NK-92 treated with Interleukin-12 subunit alpha and Interleukin-12 subunit beta, amount 100 ng/mL, for 24 hours (cell line): ENCODE data around the gene KLHL17.
"Not testable (repeated sequence)": the region's sequence is repeated elsewhere in the genome, so short reads cannot be mapped to it uniquely, and the experiment has no call there.

ENCODE experiments used
- DNase-seq: peaks from one replicate; lab custom pipeline; 2025; lab: John Stamatoyannopoulos, UW

KLHL17 gene

DNA sequence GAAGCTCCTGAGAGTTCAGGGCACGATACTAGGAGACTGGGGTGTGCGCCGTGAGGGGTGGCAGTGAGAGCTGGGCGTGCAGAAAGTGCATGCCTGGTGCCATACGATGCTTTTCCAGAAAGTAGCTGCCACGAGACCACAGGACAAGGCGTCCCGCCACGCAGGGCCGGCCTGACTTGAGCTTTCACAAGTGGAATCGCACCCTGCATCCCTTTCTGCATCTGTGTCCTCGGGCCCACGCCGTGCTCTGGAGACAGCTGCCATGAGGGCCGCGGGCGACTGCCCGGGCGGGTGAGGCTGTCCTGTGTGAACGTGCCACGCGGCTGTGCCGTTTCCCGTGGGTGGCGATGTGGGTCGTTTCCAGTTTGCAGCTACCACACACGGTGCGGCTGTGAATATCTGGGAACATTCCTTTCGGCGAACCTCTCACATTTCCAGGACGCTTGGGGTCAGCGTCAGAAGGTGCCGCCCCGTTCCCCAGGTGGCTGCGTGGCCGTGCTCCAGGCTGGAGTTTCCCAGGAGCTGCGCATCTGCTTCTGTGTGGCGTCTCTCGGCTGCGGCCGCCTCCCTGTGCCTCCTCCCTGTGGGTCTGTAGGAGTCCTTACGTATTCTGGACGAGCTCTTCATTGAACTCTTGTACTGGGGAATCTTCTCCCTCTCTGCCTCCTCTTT, 22.5 kb downstream of the KLHL17 start:
- no peak for DNase-seq

DNA sequence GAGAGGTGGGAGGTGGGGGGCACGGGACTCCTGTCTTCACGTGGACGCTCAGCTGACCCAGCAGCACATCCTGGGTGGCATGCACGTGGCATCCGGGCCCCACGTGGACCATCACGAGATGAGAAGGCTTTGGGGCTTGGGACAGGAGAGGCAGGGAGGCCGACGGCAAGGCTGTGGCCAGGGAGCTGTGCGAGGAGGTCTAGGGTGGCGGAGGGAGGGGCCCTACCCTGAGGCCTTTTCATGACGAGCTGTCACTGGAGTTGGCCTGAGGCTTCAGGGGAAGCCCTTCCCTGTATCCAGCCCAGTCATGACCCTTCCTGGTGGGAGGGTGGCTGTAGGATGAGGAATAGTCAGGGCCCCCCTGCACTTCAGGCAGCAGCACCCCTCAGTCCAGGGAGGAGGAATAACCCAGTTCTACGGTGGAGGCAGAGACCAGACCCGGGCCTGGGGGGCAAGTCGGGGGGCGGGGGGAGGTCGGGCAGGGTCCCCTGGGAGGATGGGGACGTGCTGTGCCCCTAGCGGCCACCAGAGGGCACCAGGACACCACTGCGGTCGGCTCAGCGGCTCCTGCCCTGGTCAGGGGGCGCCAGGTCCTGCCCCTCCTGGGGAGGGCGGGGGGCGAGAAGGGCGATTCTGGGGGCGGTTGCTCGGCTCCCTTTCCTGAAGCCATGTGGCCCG, 23.6 kb downstream of the KLHL17 start:
- peak; percentile 36 for DNase-seq

DNA sequence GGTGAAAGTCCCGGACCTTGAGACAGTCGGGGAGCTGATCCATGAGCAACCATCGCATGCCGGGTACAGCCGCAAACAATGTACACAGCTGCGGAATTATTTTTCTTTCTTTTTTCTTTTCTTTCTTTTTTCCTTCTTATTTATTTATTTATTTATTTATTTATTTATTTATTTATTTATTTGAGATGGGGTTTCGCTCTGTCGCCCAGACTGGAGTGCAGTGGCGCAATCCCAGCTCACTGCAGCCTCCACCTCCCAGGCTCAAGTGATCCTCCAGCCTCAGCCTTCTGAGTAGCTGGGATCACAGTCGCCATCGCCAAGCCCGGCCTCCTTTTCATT, 24.1 kb downstream of the KLHL17 start:
- DNase-seq: no peak

DNA sequence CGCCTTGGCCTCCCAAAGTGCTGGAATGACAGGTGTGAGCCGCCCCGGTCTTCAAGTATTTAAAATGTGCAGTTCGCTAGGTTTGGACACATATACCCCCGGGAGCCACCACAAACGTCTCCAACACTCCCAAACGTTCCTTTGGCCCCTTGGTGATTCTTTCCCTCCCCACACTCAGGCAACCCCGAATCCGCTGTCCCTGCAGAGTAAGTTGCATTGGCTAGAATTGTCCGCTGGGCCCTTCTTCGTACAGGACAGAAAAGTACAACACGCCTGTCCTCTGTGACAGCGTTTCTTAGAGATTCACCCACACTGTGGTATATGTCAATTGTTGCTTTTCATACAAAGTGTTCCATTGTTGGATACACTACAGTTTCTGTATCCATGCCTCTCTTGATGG, 24.7 kb downstream of the KLHL17 start:
- no peak for DNase-seq

DNA sequence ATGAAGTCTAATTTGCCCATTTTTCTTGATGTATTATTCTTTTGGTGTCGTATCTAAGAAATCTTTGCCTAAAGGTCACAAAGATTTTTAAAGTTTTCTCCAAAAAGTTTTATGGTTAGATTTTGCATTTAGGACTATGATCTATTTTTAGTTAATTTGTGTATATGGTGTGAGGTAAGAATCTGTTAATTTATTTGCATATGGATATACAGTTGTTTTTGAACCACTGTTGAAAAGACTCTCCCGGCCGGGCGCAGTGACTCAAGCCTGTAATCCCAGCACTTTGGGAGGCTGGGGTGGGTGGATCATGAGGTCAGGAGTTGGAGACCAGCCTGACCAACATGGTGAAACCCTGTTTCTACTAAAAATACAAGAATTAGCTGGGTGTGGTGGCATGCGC, 27.7 kb downstream of the KLHL17 start:
- DNase-seq: not testable (repeated sequence)

DNA sequence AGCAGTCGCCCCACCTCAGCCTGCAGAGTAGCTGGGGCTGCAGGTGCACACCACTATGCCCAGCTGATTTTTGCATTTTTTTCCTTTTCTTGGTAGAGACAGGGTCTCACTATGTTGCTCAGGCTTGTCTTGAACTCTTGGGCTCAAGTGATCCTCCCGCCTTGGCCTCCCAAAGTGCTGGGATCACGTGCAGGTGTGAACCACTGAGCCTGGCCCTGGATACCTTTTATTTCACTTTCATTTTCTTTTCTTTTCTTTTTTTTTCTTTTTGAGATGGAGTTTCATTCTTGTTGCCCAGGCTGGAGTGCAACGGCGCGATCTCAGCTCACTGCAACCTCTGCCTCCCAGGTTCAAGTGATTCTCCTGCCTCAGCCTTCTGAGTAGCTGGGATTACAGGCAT, 30.9 kb downstream of the KLHL17 start:
- not testable (repeated sequence) for DNase-seq

DNA sequence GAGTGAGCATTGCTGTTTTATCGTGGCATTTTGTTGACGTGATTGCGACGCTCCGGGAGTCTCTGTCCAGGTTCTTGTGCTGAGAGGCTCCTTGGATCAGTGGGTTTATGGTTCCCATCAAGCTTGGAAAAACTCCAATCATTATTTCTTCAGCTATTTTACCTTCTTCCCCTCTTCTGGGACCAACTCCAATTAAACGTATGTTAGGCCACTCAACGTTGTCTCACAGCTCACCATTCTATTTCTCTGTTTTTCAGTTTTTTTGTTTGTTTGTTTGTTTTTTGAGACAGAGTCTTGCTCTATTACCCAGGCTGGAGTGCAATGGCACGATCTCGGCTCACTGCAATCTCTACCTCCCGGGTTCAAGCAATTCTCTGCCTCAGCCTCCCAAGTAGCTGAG, 31.5 kb downstream of the KLHL17 start:
- DNase-seq: no peak

DNA sequence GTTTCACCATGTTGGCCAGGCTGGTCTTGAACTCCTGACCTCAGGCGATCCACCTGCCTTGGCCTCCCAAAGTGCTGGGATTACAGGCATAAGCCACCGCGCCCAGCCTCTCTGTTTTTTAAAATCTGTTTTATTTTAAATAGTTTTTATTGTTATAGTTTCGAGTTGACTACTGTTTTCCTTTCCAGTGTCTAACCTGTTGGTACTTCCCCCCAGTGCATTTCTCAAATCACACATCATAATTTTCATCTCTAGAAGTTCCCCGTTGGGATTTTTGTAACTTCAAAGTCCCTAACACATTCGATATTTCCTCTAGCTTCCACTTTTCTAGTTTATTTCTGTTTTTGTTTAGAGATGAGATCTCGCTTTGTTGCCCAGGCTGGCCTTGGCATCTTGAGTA, 32.0 kb downstream of the KLHL17 start:
- DNase-seq: no peak

DNA sequence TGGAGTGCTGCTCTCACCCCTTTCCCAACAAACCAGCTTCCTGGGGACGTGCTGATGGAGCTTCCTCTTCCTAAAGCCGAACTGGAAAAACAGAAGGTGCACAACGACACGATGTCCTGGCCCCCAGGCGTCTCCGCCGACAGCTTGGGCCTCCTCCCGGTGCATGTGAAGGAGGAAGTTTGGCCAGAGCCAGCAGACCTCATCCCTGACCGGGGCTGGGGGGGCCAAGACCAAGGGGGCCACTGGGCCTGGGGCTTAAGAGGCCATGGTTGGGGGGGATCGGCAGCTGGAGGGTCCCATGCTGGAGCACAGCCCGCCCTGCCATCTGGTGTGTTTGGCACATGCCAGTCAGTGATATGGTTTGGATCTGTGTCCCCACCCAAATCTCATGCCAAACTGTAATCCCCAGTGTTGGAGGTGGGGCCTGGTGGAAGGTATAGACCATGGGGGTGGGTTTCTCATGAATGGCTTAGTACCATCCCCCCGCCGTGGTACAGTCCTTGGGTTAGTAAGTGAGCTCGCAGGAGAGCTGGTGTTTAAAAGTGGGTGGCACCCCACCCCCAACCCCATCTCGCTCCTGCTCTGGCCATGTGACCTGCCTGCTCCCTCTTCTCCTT, 33.1 kb downstream of the KLHL17 start:
- DNase-seq: no peak

DNA sequence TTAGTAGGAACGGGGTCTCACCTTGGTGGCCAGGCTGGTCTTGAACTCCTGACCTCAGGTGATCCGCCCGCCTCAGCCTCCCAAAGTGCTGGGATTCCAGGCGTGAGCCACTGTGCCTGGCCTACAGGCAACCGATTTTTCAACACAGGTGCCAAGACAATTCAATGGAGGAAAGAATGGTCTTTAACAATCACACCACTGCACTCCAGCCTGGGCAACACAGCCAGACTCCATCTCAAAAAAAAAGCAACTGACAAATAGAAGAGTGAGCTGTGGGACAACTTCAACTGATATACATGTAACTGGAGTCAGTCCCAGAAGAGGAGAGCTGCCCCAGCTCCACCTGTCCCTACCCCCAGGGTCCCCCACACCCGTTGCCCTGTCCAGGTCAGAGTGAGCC, 34.2 kb downstream of the KLHL17 start:
- not testable (repeated sequence) for DNase-seq

DNA sequence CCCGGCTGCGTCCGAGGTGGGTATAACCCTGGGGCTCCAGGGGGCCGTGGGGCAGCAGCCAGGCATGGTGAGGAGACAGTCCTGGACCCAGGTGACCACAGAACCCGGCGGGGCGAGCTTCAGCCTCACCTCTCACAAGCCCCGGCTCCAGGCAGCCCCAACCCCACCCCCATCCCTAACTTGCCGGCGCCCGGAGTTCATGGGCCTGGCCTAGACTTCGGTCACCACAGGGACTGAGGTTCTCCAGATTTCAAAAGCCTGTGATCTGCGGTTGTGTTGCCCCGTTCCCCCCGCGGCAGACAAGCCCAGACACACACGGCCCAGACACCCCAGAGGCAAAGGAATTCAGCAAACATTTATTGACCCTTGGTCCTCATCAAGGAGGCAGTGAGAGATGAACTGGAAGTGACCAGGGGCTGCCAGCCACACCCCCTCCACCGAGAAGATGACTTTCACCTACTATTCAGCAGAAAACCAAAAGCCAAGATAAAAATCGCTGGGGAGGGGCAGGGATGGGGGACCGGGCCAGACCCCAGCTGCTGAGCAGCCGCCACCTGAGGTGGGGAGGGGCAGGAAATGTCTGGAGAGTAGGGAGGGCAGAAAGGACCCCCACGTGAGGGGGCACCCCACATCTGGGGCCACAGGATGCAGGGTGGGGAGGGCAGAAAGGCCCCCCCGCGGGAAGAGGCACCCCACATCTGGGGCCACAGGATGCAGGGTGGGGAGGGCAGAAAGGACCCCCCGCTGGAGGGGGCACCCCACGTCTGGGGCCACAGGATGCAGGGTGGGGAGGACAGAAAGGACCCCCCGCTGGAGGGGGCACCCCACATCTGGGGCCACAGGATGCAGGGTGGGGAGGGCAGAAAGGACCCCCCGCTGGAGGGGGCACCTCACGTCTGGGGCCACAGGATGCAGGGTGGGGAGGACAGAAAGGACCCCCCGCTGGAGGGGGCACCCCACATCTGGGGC, 35.6 kb downstream of the KLHL17 start:
- no peak for DNase-seq

DNA sequence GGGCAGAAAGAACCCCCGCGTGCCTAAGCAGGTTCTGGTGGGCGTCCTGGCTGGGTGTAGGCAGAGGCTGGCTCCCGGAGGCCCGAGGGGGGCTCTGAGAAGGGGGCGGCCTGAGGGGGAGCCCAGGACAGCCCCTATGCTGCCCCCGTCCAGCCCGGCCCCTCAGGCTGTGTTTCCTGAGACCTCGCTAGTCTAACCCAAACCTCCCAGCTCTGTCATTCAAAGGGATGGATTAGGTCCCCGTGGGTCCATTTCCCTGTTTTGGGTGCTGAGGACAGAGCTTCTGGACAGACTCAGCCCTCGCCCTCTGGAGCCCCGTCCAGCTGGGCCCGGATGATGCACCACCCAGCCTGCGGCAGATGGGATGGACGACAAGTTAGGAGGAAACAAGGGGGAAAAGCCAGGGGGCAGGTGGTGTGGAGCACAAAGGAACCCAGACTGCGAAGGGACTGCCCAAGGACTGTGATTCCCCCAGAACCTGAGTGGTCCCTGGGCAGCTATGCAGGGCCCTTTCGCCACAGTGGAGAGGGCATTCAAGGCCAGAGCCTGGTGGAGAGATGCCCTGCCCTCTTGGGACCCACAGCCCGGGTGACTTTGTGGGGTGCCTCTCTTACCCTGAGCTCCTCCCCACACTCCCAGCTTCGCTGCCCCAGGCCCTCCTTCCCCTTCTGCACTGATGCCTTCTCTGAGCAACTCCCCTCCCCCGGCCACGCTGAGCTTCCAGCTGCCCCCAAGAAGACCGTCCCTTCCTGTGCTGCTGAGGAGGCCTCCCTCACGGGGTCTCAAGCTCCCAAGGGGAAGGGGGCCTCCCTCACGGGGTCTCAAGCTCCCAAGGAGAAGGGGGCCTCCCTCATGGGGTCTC, 36.7 kb downstream of the KLHL17 start:
- no peak for DNase-seq

DNA sequence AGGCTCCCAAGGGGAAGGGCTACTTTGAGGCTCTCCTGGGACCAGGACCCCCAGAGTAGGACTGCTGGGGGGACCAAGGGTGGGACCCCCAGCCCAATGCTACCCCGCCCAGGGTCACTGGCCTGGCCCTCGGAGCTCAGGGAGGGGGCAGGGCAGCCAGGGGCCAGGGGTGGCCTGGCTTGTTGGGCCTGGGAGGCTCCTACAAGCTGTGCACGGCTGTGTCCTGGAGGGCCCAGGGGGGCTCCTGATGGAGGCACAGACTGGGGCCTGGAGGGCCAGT, 37.3 kb downstream of the KLHL17 start:
- no peak for DNase-seq

DNA sequence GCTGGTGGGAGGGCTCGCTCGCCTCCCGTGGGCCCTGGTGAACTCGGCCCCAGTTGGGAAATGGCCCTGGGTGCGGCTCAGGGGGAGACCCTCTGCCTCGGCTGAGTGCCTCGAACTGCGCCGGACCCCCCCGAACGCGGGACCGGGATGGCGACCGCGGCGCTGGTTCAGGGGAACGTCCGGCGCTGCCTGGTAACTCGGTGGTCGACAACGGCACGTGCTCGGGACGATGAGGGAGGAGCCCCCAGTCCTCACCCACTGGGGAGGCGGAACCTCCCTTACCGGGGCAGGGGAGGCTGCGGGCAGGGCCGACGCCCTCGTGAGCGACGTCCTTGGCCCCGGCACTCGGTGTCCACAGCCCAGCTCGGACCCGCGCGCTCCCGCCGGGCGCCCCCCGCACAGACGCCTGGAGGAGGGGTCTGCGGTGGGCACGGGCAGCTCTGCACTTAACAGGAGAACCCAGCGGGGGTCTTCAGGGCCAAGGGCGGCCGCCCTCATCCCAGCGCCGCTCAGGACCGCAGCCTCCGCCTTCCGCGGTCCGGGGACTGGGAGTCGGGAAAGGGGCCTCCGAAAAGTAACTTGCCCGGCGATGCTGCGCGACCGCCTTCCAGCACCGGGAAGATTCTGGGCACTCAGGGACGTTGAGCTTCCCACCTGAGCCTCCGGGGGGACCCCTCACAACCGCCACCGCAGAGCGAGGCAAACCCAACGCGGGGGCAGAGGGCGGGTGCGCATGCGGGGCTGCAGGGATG, 37.8 kb downstream of the KLHL17 start:
- no peak for DNase-seq

DNA sequence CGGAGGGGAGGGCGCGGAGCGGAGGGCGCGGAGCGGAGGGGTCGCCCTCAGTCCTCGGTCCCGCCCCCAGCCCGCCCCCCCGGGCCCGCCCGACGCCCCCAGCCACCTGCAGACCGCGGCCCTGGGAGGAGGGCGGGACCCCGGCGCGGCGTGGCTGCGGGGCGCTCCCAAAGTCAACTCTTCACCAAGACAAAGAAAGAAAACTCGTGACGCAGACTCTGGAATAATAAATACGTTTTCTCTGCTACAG, 38.3 kb downstream of the KLHL17 start:
- no peak for DNase-seq

DNA sequence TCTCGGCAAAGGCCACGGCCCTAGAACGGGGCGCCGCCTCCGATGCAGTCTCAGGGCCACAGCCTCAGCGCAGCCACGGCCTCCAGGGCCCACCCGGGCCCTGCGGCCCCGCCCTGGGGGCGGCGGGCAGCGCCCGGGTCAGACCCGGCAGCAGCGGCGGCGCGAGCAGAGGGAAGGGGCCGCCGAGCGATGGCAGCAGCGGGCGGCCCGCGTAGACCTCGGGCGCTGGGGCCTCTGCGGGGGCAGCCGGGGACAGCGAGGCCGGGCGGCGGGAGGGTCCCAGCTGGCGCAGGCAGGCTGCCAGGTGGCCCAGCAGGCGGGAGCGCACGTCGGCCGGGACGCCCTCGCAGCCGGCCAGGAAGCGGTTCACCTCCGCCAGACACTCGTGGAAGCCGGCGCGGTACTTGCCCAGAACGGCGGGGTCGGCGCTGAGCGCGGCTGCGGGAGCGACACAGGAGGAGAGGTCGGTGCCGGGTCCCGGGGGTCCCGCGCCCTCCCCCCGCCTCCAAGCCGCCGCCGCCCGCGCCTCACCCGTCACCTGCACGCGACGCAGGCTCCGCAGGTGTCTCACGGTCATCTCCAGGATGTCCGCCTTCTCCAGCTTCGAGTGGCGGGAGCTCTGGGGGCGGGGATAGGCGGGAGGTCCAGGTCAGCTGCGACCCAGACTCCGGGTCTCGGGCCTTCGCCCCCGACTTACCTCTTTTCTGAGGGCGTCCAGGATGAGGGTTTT, 38.8 kb downstream of the KLHL17 start:
- DNase-seq: no peak

DNA sequence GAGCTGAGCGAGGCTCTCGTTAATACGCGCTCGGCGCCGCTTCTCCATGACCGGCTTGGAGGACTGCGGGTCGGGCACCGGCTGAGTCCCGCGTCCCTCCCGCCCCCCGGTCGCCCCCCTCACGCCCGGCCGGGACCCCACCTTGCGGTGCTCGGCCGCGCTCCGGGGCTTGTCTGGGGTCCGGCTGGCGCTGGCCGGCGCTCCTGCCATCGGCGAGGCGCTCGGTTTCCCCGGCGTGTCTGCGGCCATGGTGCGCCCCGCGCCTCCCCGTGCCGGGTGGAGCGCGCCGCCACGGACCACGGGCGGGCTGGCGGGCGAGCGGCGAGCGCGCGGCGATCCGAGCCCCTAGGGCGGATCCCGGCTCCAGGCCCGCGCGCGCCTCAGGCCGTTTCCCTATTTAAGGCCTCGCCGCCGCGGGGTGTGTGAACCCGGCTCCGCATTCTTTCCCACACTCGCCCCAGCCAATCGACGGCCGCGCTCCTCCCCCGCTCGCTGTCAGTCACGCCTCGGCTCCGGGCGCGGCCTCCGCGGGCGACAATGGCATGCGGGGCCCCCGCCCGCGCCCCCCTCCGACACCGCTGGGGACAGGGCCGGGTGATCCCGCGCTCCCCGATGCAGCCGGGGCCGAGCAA, 39.5 kb downstream of the KLHL17 start, which contains the start of gene HES4:
TSS of gene HES4 (minus strand) at position 373 of the 632 bp plus-strand sequence. CDS start at position 249, 124 bp downstream.
- DNase-seq: no peak

DNA sequence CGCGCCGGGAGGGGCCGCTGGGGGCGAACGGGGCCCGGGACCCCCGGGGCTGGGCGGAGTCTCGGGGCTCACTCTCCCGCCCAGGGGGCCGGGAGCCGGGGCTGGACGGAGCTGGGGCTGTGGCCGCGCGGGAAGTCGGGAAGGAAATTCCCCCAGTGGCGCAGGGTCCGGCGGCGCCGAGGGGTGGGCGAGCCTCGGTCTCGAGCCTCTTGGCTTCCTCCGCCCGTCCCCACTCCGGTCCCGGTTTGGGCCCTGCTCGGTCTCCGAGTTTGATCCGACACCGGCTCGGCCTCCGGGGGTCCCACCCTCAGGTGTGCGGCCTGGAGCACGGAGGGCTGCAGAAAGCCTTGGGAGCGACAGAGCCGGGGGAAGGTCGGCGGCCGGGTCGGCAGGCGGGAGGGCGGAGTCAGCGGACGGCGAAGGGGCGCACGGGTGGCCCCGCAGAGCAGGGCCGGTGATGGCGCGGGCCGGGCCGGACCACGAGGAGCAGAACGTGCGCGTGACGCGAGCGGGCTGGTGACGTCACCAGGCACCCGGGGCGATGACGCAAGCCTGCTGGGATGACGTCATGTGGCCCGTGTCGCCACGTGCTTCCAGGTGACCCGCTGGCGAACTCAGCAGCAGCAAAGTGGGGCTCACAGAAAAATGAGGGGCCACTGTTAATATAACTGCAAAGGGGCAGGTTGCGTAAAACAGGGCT, 40.1 kb downstream of the KLHL17 start:
- DNase-seq: no peak

DNA sequence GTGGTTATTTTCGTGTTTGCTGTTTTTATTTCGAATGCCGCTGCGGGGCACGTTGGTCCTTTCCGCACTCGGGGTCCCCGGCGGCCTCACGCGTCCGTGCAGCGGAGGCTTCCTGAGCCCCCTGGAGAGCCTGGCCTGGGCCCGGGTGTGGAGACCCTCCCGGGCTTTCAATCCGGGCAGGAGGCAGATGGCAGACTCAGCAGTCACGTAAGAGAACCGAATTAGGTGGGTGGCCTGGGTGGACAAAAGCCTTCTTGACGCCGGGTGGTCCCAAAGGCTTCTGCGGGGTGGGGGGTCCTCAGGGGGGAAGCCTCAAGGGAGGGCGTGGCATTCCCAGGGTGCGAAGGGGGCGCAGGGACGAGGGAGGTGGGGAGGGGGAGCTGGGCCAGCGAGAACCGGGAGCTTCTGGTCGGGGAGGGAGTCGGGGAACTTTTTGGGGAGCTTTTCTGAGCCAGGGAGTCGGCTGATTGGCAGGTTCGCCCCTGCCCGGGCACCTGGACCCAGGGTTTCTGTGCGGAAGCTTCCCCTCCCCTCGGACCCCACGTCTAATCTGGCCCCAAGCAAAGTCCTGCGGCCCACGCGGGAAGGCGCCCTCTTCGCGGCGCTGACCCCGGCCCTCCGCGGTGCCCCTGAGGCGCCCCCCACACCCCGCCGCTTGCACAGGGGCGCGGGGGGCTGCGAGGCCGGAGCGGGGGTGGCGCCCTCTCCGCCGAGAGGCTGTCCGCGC, 40.8 kb downstream of the KLHL17 start:
- no peak for DNase-seq
